T-helper 2 cell treated with Interferon-gamma antibody and Interleukin-4, amounts not matched to agents 100 ng/mL and 5 ng/mL, for 36 hours (primary cell): Measurements from ENCODE around the gene IL31RA. TPM values are rescaled to one million over a fixed set of nuclear protein-coding genes. Genes with fewer than 3 reads are reported as not detected.

ENCODE experiments used
- total RNA-seq: library from RNA; stranded (reverse); gene quantifications from 2 replicates; pipeline ENCODE4 v1.2.3, GENCODE V29; 2022

IL31RA gene
- total RNA-seq, 1 donor from 2014 or later, result 0.14 TPM

Other genes with a start within 250 kb of the IL31RA start
- 28.2 and 30.0 TPM in 2 replicates for gene SLC38A9, start 139.0 kb upstream of the IL31RA start, total RNA-seq
- gene DDX4, start 113.3 kb upstream of the IL31RA start, total RNA-seq, result 0.98 and 1.5 TPM in 2 replicates
- 60.4 and 64.3 TPM in 2 replicates for gene IL6ST, start 143.6 kb downstream of the IL31RA start, total RNA-seq